Endodermal cell (in vitro differentiated cells): Measurements from ENCODE around the gene LBHD1. TPM values are rescaled to one million over a fixed set of nuclear protein-coding genes. Genes with fewer than 3 reads are reported as not detected.

ENCODE experiments used
- DNase-seq: peaks from one replicate; pipeline ENCODE4 v3.0.0-alpha.2; 2017
- H3K27ac ChIP-seq: 2 replicates; pipeline ENCODE4 v1.5.1; 2013; ENCODE audit warnings: mild to moderate bottlenecking, low read depth, low read length, moderate library complexity
- H3K27me3 ChIP-seq: 2 replicates; pipeline ENCODE4 v1.6.1; 2013; ENCODE audit warnings: mild to moderate bottlenecking, low read length, moderate library complexity; ENCODE audit not compliant: insufficient read depth, control insufficient read depth, poor library complexity, severe bottlenecking
- H3K36me3 ChIP-seq: 2 replicates; pipeline ENCODE4 v1.7.0; 2013; ENCODE audit warnings: mild to moderate bottlenecking, low read length, moderate library complexity; ENCODE audit not compliant: control insufficient read depth, insufficient read depth
- H3K4me1 ChIP-seq: one replicate; pipeline ENCODE4 v1.7.0; 2013; ENCODE audit warnings: low read length; ENCODE audit not compliant: control insufficient read depth, insufficient read depth
- H3K4me3 ChIP-seq: 2 replicates; pipeline ENCODE4 v1.5.1; 2013; ENCODE audit warnings: mild to moderate bottlenecking, low read length, moderate library complexity
- H3K9ac ChIP-seq: 2 replicates; pipeline ENCODE4 v1.6.1; 2013; ENCODE audit warnings: mild to moderate bottlenecking, low read length, moderate library complexity; ENCODE audit not compliant: poor library complexity, severe bottlenecking; ENCODE audit errors: extremely low read depth
- H3K9me3 ChIP-seq: 2 replicates; pipeline ENCODE4 v1.6.1; 2013; ENCODE audit warnings: mild to moderate bottlenecking, low read length, moderate library complexity; ENCODE audit not compliant: control insufficient read depth
- H3K27ac Mint-ChIP-seq: 2 replicates; pipeline ENCODE4 v1.8.0; 2020; ENCODE audit warnings: mixed read lengths
- H3K27me3 Mint-ChIP-seq: 2 replicates; pipeline ENCODE4 v1.8.0; 2021; ENCODE audit warnings: mild to moderate bottlenecking, mixed read lengths; ENCODE audit not compliant: insufficient read depth
- H3K36me3 Mint-ChIP-seq: 2 replicates; pipeline ENCODE4 v1.8.0; 2020; ENCODE audit warnings: low read depth, mixed read lengths
- H3K4me1 Mint-ChIP-seq: 2 replicates; pipeline ENCODE4 v1.8.0; 2020; ENCODE audit warnings: mixed read lengths
- H3K4me3 Mint-ChIP-seq: 2 replicates; pipeline ENCODE4 v1.8.0; 2020; ENCODE audit warnings: mild to moderate bottlenecking, moderate library complexity, mixed read lengths
- H3K9me3 Mint-ChIP-seq: 2 replicates; pipeline ENCODE4 v1.8.0; 2020; ENCODE audit warnings: mild to moderate bottlenecking, mixed read lengths
- WGBS, 2 experiments: methylation state at CpG; one replicate each; pipeline versions ENCODE4 v1.1.5 to v1.1.7; 2013; ENCODE audit warnings: missing lambda C conversion rate in 2 of 2, mixed read lengths in 1 of 2; ENCODE audit not compliant: insufficient coverage in 1 of 2, insufficient read length in 1 of 2; 5-methylcytosine and 5-hydroxymethylcytosine counted together
- total RNA-seq, 2 donors: library from RNA; stranded (reverse); fragmentation: NEBNext Ultra II Directional in 1 of 2; extraction: Animal tissue kit (Norgen Biotek cat#: 25700) in 1 of 2; gene quantifications; 2 replicates in 1 of 2; 3 replicates in 1 of 2; pipeline ENCODE4 v1.2.1, GENCODE V29; 2021
- TF ChIP-seq, protein P1 (sequence below): fragments of 200-600 bp; sonication (generic); conservative IDR thresholded peaks from 2 replicates; pipeline ENCODE4 v1.5.0; 2021; ENCODE audit warnings: antibody characterized with exemption, mild to moderate bottlenecking

LBHD1 gene
- total RNA-seq, 2 donors from 2014 or later = 7.5 to 14.1 TPM

DNA sequence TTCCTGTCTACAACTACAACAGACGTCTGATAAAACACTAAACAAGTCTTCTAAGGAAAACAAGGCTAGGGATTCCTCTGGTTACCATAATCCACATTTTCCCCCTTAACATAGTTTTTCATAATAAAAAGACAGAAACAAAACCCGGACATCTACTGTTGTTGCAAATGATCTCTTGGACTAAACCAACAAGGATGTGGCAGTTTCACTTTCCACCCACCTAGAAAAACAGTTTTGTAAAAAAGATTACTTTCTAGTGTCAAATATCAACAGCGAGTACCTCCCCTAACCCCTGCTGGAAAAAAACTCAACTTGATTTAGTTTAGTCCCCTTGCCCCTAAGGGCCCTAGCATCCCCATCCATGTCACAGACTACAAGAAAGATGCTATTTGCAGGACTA, 40.8 kb upstream of the LBHD1 start:
- H3K9me3 Mint-ChIP-seq = no peaks in the 10 kb centered on the region
- peaks cover 12% of the 10 kb centered on the region for H3K4me1 ChIP-seq
- H3K4me1 Mint-ChIP-seq = peaks cover 46% of the 10 kb centered on the region
- H3K27ac ChIP-seq = no peak overlapping the region
- no peak overlapping the region for H3K4me3 ChIP-seq
- H3K27me3 ChIP-seq = no peaks in the 10 kb centered on the region
- WGBS, 2 experiments = 96 to 100% methylated on average over 2 to 3 of the region's 3 CpGs
- H3K27ac Mint-ChIP-seq = peak overlapping the region; percentile 76
- no peaks in the 10 kb centered on the region for H3K27me3 Mint-ChIP-seq
- no peak overlapping the region for H3K4me3 Mint-ChIP-seq
- DNase-seq = no peak
- no peak overlapping the region for H3K9ac ChIP-seq
- peaks cover 66% of the 10 kb centered on the region for H3K36me3 Mint-ChIP-seq
- H3K9me3 ChIP-seq = no peaks in the 10 kb centered on the region
- H3K36me3 ChIP-seq = peaks cover 80% of the 10 kb centered on the region
- TF ChIP-seq, protein P1, sequence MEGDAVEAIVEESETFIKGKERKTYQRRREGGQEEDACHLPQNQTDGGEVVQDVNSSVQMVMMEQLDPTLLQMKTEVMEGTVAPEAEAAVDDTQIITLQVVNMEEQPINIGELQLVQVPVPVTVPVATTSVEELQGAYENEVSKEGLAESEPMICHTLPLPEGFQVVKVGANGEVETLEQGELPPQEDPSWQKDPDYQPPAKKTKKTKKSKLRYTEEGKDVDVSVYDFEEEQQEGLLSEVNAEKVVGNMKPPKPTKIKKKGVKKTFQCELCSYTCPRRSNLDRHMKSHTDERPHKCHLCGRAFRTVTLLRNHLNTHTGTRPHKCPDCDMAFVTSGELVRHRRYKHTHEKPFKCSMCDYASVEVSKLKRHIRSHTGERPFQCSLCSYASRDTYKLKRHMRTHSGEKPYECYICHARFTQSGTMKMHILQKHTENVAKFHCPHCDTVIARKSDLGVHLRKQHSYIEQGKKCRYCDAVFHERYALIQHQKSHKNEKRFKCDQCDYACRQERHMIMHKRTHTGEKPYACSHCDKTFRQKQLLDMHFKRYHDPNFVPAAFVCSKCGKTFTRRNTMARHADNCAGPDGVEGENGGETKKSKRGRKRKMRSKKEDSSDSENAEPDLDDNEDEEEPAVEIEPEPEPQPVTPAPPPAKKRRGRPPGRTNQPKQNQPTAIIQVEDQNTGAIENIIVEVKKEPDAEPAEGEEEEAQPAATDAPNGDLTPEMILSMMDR = no peak

DNA sequence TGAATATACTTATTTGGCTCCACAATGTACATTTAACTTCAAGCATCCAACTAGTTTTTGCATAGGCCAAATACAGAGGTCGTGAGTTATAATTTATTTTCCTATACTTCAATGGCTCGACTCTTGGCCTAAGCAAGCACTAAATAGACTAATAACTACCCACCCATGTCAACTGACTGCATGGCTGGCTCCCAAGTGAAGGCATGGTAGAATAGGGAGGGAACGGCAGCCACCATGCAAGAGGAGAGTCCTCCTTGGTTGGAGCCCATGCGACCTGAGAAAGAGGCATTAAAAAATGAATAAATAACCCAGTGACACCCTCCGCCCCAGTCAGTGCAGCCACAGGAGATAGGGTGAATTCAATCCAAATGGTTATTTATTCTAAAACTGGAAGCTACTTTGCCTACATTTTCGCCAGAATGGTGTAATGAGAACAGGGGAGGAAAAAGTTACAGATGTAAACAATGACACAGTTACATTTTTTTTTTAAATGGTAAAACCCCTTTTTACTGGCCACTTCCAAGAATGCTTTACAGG, 40.3 kb upstream of the LBHD1 start:
- DNase-seq = no peak
- peaks cover 47% of the 10 kb centered on the region for H3K4me1 Mint-ChIP-seq
- peak overlapping the region; percentile 76 for H3K27ac Mint-ChIP-seq
- no peaks in the 10 kb centered on the region for H3K27me3 Mint-ChIP-seq
- Histone ChIP-seq H3K27me3 (no peaks in the 10 kb centered on the region), H3K9ac (no peak overlapping the region), H3K27ac (no peak overlapping the region), H3K36me3 (peaks cover 77% of the 10 kb centered on the region), H3K4me1 (peaks cover 12% of the 10 kb centered on the region), H3K4me3 (no peak overlapping the region), H3K9me3 (no peaks in the 10 kb centered on the region)
- no peaks in the 10 kb centered on the region for H3K9me3 Mint-ChIP-seq
- H3K4me3 Mint-ChIP-seq = no peak overlapping the region
- H3K36me3 Mint-ChIP-seq = peaks cover 61% of the 10 kb centered on the region
- 95 to 100% methylated on average over 2 to 6 of the region's 6 CpGs for WGBS, 2 experiments
- TF ChIP-seq, protein P1 = no peak

DNA sequence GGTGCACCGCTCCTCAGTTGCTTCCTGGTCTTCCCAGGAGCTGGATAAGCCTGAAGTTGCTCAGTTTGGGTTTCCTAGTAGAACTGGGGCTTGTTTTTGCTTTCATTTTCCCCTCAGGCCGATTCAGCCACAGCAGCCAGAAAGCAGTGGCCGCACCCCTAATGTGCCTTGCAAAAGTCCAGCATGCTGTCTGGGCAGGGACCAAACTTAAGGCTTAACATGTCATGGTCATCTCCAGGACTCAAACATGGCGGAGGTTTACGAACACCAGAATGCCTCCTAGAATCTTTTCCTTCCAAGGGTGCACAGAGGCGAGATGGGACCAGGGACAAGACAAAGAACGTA, 37.9 kb upstream of the LBHD1 start:
- peak overlapping the region; percentile 73 for H3K4me3 Mint-ChIP-seq
- peak overlapping the region; percentile 97 for H3K27ac Mint-ChIP-seq
- H3K27me3 Mint-ChIP-seq = no peaks in the 10 kb centered on the region
- Histone ChIP-seq H3K4me1 (peaks cover 27% of the 10 kb centered on the region), H3K4me3 (peak overlapping the region; percentile 88), H3K27me3 (no peaks in the 10 kb centered on the region), H3K36me3 (peaks cover 62% of the 10 kb centered on the region), H3K9ac (peak overlapping the region; percentile 84), H3K27ac (peak overlapping the region; percentile 96), H3K9me3 (no peaks in the 10 kb centered on the region)
- no peak for DNase-seq
- peaks cover 54% of the 10 kb centered on the region for H3K4me1 Mint-ChIP-seq
- TF ChIP-seq, protein P1 = no peak
- H3K9me3 Mint-ChIP-seq = no peaks in the 10 kb centered on the region
- peaks cover 40% of the 10 kb centered on the region for H3K36me3 Mint-ChIP-seq
- WGBS, 2 experiments = 81 to 82% methylated on average over 7 of the region's 7 CpGs
